Measurements from ENCODE around the gene ZDHHC7. TPM values are rescaled to one million over a fixed set of nuclear protein-coding genes. Genes with fewer than 3 reads are reported as not detected.

ZDHHC7 gene
- total and polyA plus RNA-seq, 9 of the 15 experiments (the other 6 are each of a cell fraction or from before 2014, with no cell fraction given) = 1.7 to 49.7 (median 37.4) TPM

DNA sequence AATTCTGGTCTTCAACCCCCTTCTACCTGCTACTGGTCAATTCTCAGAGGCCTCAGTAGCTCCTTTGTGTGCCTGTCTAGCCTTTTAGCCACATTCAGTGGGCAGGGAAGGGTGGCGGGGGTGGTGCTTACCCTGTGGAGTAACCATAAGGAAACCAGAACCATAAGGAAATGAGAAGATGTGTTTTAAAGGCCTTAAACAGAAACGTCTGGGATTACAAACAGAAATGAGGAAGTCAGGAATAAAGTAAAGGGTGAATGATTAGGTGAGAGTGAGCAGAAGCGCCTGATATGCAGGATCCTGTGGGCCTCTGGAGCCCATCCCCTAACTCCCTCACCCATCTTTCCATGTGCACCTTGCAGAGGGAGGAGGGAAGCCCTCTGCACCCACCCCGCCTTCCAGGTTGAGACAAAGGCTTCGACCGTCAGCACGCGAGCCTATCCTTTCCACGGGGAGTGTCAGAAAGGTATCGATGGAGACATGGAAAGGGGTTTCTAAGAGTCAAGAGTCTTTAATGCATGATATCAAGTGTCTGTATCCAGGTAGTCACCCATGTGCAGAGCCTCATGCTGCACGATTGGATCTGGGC is 36.6 kb upstream of the ZDHHC7 start (continued):
- TF ChIP-seq, protein P1, sequence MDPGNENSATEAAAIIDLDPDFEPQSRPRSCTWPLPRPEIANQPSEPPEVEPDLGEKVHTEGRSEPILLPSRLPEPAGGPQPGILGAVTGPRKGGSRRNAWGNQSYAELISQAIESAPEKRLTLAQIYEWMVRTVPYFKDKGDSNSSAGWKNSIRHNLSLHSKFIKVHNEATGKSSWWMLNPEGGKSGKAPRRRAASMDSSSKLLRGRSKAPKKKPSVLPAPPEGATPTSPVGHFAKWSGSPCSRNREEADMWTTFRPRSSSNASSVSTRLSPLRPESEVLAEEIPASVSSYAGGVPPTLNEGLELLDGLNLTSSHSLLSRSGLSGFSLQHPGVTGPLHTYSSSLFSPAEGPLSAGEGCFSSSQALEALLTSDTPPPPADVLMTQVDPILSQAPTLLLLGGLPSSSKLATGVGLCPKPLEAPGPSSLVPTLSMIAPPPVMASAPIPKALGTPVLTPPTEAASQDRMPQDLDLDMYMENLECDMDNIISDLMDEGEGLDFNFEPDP (CRISPR knock-in tag; IDR thresholded peaks at IDR 0.05) = 0 out of 2 replicates have a peak, but pooled peaks have one; percentile 45
- TF ChIP-seq L3MBTL2 (IDR thresholded peaks at IDR 0.05) (peak; percentile 78), DEAF1 (CRISPR knock-in tag; IDR thresholded peaks at IDR 0.05) (0 out of 2 replicates have a peak, but pooled peaks have one; percentile 21)

DNA sequence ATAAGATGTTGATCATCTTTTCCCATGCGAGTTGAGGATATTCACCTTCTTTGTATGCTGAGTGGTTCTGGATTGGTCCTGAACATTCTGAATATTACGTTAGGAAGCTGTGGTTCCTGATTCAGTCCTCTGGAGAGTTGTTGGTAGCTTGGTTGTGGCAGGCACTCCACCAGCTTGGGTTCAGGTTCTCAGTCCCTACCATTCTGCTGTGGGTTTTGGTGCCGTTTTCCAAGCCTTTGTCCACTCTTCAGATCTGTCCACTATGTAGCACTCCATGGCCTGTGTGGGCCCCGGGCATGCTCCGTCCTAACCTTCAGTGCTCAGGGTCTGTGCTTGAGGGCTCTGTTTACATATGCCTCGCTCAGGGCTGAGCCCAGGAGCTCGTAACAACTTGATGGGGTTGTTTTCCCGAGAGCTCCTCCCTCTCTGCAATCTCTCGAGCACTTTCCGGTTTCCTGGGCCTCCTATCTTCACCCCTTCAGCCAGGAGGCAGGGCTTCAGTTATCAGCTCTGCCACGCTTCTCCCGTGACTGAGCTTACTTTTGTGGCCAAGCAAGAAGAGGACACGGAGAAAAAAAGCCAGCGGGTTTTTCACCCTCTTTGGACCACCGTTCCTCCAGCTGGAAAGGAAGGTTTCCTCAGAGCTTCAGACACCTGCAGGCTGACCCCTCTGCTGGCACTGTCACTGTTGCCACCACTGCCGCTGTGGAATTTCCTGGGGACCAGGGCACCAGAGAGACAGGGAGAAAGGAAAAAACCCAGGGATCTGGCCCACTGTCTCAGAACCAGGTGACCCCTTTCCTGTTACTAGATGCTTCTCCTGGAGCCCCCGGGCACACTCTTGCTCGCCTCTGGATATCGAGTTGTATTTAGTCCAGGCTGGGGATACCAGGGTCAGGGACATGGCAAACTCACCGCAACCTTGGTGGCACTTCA is 35.9 kb upstream of the ZDHHC7 start:
- Histone ChIP-seq H3K27ac (ENCODE audit: extremely low read depth, low read depth, low read length) (peak overlapping the region; percentile 87), H3K4me2 (ENCODE audit: insufficient read depth, low read length) (peak overlapping the region; percentile 86), H3K4me3 (peak overlapping the region; percentile 41), H3K79me2 (ENCODE audit: control insufficient read depth, insufficient read depth, low read length) (peaks cover 61% of the 10 kb centered on the region), H3K36me3 (ENCODE audit: control insufficient read depth, insufficient read depth, low read length) (peaks cover 2% of the 10 kb centered on the region; the same call in 1 of the 3 replicates), H3K4me1 (replicated peaks in 1 of 2; ENCODE audit: control insufficient read depth in 2 of 2, insufficient read depth in 2 of 2, low read length in 2 of 2) (peaks cover 66 to 67% of the 10 kb centered on the region in 2 experiments), H3K9ac (ENCODE audit: insufficient read depth in 1 of 2, low read depth in 2 of 2, low read length in 2 of 2) (peak overlapping the region; percentile 89 to 91), H2AFZ (ENCODE audit: low read depth, low read length) (peak overlapping the region; percentile 63), H3K9me1 (ENCODE audit: control insufficient read depth, insufficient read depth, low read length) (no peaks in the 10 kb centered on the region), H3K9me3 (replicated peaks; ENCODE audit: control insufficient read depth, insufficient read depth, low read depth, low read length) (no peaks in the 10 kb centered on the region), H4K20me1 (replicated peaks; ENCODE audit: control insufficient read depth, insufficient read depth, low read length) (no peaks in the 10 kb centered on the region), H3K27me3 (ENCODE audit: control insufficient read depth in 2 of 2, insufficient read depth in 2 of 2, low read length in 2 of 2) (no peaks in the 10 kb centered on the region)
- ChIA-PET CTCF (ENCODE audit: low intra/inter-chr PET ratio) (no interaction called here), POLR2A (interaction anchor here (0.5 to 1.9 kb wide), 20 partner anchors 8 to 291 kb away, joined by 3 to 19 read pairs (median 4); partner anchors contain the start of genes KIAA0513 and ZDHHC7)
- TSS peak; percentile 93 for BruUV-seq (replicated peaks)
- intact Hi-C loops (cut with micrococcal nuclease) (no loop called here), in situ Hi-C loops (cut with MboI) (no loop called here)
- DNase-seq (ENCODE audit: extremely low read depth in 1 of 4, low spot score in 3 of 4) (peak; percentile 84 to 98 (median 90)), FAIRE-seq (peak; percentile 93), ATAC-seq (peak; percentile 91)
- WGBS (ENCODE audit: insufficient coverage, low coverage, missing lambda C conversion rate) = 3% methylated on average over 20 of the region's 20 CpGs
- 0 out of 2 replicates have a peak, but pooled peaks have one; percentile 89 for TF ChIP-seq RERE (CRISPR knock-in tag; IDR thresholded peaks at IDR 0.05; ENCODE audit: borderline replicate concordance)
- no peak for TF ChIP-seq NFXL1 (CRISPR knock-in tag; IDR thresholded peaks at IDR 0.05)
- peak; percentile 32; the same call in 1 of the 2 replicates for TF ChIP-seq MAFK (IDR thresholded peaks at IDR 0.05; ENCODE audit: low read length)
- no peak for TF ChIP-seq CBX8 (IDR thresholded peaks at IDR 0.05; ENCODE audit: borderline replicate concordance, extremely low read depth, low read depth, low read length, poor library complexity, severe bottlenecking)

Data from K562 (cell line).